HEK293 (cell line): ENCODE data around the gene SLX4.
A peak's percentile ranks its signal among the peaks of the same experiment; 100 is the strongest.

Experiments used
- FEZF1 ChIP-seq: fragments of 450-650 bp; formaldehyde crosslinking; IDR thresholded peaks from 2 replicates; pipeline ENCODE4 v1.5.1; 2016; ENCODE audit warnings: missing biosample characterization, missing genetic modification characterization
- KLF8 ChIP-seq: fragments of 450-650 bp; formaldehyde crosslinking; IDR thresholded peaks from 2 replicates; pipeline ENCODE4 v1.5.1; 2016; ENCODE audit warnings: missing biosample characterization, missing genetic modification characterization
- MYNN ChIP-seq: fragments of 450-650 bp; formaldehyde crosslinking; IDR thresholded peaks from 2 replicates; pipeline ENCODE4 v1.5.1; 2016; ENCODE audit warnings: missing biosample characterization, missing genetic modification characterization, borderline replicate concordance
- RBAK ChIP-seq: fragments of 450-650 bp; formaldehyde crosslinking; IDR thresholded peaks from 2 replicates; pipeline ENCODE4 v1.5.1; 2016; ENCODE audit warnings: missing biosample characterization, missing genetic modification characterization
- SCRT1 ChIP-seq: fragments of 450-650 bp; formaldehyde crosslinking; IDR thresholded peaks from 2 replicates; pipeline ENCODE4 v1.5.1; 2016; ENCODE audit warnings: missing biosample characterization, missing genetic modification characterization, borderline replicate concordance
- ZBTB17 ChIP-seq: fragments of 450-650 bp; formaldehyde crosslinking; IDR thresholded peaks from 2 replicates; pipeline ENCODE4 v1.5.1; 2016; ENCODE audit warnings: missing biosample characterization, missing genetic modification characterization
- ZBTB20 ChIP-seq: fragments of 450-650 bp; formaldehyde crosslinking; IDR thresholded peaks from 2 replicates; pipeline ENCODE4 v1.5.1; 2016; ENCODE audit warnings: missing biosample characterization, missing genetic modification characterization
- ZBTB21 ChIP-seq: fragments of 450-650 bp; formaldehyde crosslinking; IDR thresholded peaks from 2 replicates; pipeline ENCODE4 v1.5.1; 2017; ENCODE audit warnings: missing biosample characterization, missing genetic modification characterization
- ZFP41 ChIP-seq: fragments of 450-650 bp; formaldehyde crosslinking; IDR thresholded peaks from 2 replicates; pipeline ENCODE4 v1.5.1; 2016; ENCODE audit warnings: missing biosample characterization, missing genetic modification characterization, borderline replicate concordance
- ZNF184 ChIP-seq: fragments of 450-650 bp; IDR thresholded peaks from 2 replicates; pipeline ENCODE4 v1.5.1; 2018; ENCODE audit warnings: missing biosample characterization, mild to moderate bottlenecking, missing genetic modification characterization
- ZNF394 ChIP-seq: fragments of 450-650 bp; formaldehyde crosslinking; IDR thresholded peaks from 2 replicates; pipeline ENCODE4 v1.5.1; 2016; ENCODE audit warnings: missing biosample characterization, missing genetic modification characterization, mild to moderate bottlenecking, moderate library complexity, borderline replicate concordance
- ZNF423 ChIP-seq: fragments of 450-650 bp; formaldehyde crosslinking; IDR thresholded peaks from 2 replicates; pipeline ENCODE4 v1.5.1; 2016; ENCODE audit warnings: missing biosample characterization, missing genetic modification characterization
- ZNF473 ChIP-seq: fragments of 450-650 bp; formaldehyde crosslinking; IDR thresholded peaks from 2 replicates; pipeline ENCODE4 v1.5.1; 2017; ENCODE audit warnings: missing biosample characterization, missing genetic modification characterization
- ZNF48 ChIP-seq: fragments of 450-650 bp; formaldehyde crosslinking; IDR thresholded peaks from 2 replicates; pipeline ENCODE4 v1.5.1; 2016; ENCODE audit warnings: missing biosample characterization, missing genetic modification characterization
- ZNF544 ChIP-seq: fragments of 450-650 bp; formaldehyde crosslinking; IDR thresholded peaks from 2 replicates; pipeline ENCODE4 v1.5.0; 2017; ENCODE audit warnings: missing biosample characterization, missing genetic modification characterization
- ZNF610 ChIP-seq: fragments of 450-650 bp; formaldehyde crosslinking; IDR thresholded peaks from 2 replicates; pipeline ENCODE4 v1.5.1; 2016; ENCODE audit warnings: missing biosample characterization, missing genetic modification characterization, borderline replicate concordance
- ZNF776 ChIP-seq: fragments of 450-650 bp; formaldehyde crosslinking; IDR thresholded peaks from 2 replicates; pipeline ENCODE4 v1.5.0; 2017; ENCODE audit warnings: missing biosample characterization, missing genetic modification characterization, borderline replicate concordance
- ZNF792 ChIP-seq: fragments of 450-650 bp; formaldehyde crosslinking; IDR thresholded peaks from 2 replicates; pipeline ENCODE4 v1.5.1; 2016; ENCODE audit warnings: missing biosample characterization, missing genetic modification characterization
- TF ChIP-seq, protein P1 (sequence below): fragments of 450-650 bp; formaldehyde crosslinking; IDR thresholded peaks from 2 replicates; pipeline ENCODE4 v1.5.1; 2016; ENCODE audit warnings: missing biosample characterization, missing genetic modification characterization
- TF ChIP-seq, protein P2 (sequence below): fragments of 450-650 bp; formaldehyde crosslinking; IDR thresholded peaks from 2 replicates; pipeline ENCODE4 v1.5.1; 2016; ENCODE audit warnings: missing biosample characterization, missing genetic modification characterization
- TF ChIP-seq, protein P3 (sequence below): fragments of 450-650 bp; formaldehyde crosslinking; IDR thresholded peaks from 2 replicates; pipeline ENCODE4 v1.5.1; 2016; ENCODE audit warnings: missing biosample characterization, missing genetic modification characterization, borderline replicate concordance
- TF ChIP-seq, protein P4 (sequence below): fragments of 450-650 bp; formaldehyde crosslinking; IDR thresholded peaks from 2 replicates; pipeline ENCODE4 v1.5.1; 2016; ENCODE audit warnings: missing biosample characterization, missing genetic modification characterization
- TF ChIP-seq, protein P5 (sequence below): sonication (generic); formaldehyde crosslinking; IDR thresholded peaks from 2 replicates; pipeline ENCODE4 v1.8.1; 2022; ENCODE audit warnings: mild to moderate bottlenecking, moderate library complexity, missing genetic modification reagents
- TF ChIP-seq, protein P6 (sequence below): fragments of 450-650 bp; formaldehyde crosslinking; IDR thresholded peaks from 2 replicates; pipeline ENCODE4 v1.5.1; 2016; ENCODE audit warnings: missing biosample characterization, missing genetic modification characterization
- TF ChIP-seq, protein P7 (sequence below): fragments of 450-650 bp; formaldehyde crosslinking; optimal IDR thresholded peaks from 2 replicates; pipeline ENCODE3; 2016; ENCODE audit warnings: missing biosample characterization, mild to moderate bottlenecking, missing genetic modification characterization

SLX4 gene

DNA sequence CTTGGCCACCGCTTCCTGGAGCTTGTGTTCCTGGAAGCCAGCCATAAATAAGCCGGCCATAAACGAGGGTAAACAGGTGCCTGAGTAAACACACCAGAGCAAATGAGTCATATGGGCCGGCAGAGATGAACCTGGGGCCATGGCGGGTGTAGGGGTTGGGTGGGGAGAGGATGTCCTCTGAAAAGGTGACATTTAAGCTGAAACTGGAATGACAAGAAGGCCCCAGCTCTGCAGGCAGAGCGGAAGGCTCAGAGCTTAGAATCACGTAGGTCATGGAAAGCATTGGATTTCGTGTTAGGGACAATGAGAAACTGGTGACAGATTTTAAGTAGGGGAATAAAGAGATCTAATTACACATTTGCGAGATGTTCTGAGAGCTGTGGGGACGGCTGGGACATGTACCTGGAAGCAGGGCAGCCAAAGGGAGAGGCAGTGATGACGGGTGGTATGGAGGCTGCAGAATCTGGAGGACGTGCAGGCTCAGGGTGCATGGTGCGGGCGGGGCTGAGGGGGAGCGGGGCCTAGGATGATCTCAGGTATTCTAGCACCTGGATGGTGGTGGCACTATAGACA is 35.0 kb upstream of the SLX4 start (continued):
- TF ChIP-seq ZNF184 (peak; percentile 44; the same call in 1 of the 2 replicates), SCRT1 (peak; percentile 87), ZNF544 (tag by site-specific recombination) (no peak), RBAK (tag by site-specific recombination) (no peak), ZNF610 (no peak), MYNN (no peak), ZNF473 (no peak), ZNF792 (tag by site-specific recombination) (peak; percentile 96), ZBTB17 (tag by site-specific recombination) (peak; percentile 41), ZNF776 (no peak), ZBTB21 (tag by site-specific recombination) (no peak), ZBTB20 (no peak), FEZF1 (no peak), ZFP41 (tag by site-specific recombination) (no peak), ZNF394 (no peak), ZNF48 (no peak), KLF8 (no peak), ZNF423 (tag by site-specific recombination) (no peak)
- TF ChIP-seq, protein P1, sequence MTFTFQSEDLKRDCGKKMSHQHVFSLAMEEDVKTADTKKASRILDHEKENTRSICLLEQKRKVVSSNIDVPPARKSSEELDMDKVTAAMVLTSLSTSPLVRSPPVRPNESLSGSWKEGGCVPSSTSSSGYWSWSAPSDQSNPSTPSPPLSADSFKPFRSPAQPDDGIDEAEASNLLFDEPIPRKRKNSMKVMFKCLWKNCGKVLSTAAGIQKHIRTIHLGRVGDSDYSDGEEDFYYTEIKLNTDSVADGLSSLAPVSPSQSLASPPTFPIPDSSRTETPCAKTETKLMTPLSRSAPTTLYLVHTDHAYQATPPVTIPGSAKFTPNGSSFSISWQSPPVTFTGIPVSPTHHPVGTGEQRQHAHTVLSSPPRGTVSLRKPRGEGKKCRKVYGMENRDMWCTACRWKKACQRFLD: no peak
- TF ChIP-seq, protein P2, sequence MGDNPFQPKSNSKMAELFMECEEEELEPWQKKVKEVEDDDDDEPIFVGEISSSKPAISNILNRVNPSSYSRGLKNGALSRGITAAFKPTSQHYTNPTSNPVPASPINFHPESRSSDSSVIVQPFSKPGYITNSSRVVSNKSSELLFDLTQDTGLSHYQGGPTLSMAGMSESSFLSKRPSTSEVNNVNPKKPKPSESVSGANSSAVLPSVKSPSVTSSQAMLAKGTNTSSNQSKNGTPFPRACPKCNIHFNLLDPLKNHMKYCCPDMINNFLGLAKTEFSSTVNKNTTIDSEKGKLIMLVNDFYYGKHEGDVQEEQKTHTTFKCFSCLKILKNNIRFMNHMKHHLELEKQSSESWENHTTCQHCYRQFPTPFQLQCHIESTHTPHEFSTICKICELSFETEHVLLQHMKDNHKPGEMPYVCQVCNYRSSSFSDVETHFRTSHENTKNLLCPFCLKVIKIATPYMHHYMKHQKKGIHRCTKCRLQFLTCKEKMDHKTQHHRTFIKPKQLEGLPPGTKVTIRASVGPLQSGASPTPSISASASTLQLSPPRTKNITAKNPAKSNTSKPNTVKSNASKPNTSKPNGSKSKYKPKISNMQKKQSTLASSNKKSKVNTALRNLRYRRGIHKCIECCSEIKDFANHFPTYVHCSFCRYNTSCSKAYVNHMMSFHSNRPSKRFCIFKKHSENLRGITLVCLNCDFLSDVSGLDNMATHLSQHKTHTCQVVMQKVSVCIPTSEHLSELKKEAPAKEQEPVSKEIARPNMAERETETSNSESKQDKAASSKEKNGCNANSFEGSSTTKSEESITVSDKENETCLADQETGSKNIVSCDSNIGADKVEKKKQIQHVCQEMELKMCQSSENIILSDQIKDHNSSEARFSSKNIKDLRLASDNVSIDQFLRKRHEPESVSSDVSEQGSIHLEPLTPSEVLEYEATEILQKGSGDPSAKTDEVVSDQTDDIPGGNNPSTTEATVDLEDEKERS: no peak
- TF ChIP-seq, protein P3, sequence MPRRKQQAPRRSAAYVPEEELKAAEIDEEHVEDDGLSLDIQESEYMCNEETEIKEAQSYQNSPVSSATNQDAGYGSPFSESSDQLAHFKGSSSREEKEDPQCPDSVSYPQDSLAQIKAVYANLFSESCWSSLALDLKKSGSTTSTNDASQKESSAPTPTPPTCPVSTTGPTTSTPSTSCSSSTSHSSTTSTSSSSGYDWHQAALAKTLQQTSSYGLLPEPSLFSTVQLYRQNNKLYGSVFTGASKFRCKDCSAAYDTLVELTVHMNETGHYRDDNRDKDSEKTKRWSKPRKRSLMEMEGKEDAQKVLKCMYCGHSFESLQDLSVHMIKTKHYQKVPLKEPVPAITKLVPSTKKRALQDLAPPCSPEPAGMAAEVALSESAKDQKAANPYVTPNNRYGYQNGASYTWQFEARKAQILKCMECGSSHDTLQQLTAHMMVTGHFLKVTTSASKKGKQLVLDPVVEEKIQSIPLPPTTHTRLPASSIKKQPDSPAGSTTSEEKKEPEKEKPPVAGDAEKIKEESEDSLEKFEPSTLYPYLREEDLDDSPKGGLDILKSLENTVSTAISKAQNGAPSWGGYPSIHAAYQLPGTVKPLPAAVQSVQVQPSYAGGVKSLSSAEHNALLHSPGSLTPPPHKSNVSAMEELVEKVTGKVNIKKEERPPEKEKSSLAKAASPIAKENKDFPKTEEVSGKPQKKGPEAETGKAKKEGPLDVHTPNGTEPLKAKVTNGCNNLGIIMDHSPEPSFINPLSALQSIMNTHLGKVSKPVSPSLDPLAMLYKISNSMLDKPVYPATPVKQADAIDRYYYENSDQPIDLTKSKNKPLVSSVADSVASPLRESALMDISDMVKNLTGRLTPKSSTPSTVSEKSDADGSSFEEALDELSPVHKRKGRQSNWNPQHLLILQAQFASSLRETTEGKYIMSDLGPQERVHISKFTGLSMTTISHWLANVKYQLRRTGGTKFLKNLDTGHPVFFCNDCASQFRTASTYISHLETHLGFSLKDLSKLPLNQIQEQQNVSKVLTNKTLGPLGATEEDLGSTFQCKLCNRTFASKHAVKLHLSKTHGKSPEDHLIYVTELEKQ (tag by site-specific recombination): 0 out of 2 replicates have a peak, but pooled peaks have one; percentile 8
- TF ChIP-seq, protein P4, sequence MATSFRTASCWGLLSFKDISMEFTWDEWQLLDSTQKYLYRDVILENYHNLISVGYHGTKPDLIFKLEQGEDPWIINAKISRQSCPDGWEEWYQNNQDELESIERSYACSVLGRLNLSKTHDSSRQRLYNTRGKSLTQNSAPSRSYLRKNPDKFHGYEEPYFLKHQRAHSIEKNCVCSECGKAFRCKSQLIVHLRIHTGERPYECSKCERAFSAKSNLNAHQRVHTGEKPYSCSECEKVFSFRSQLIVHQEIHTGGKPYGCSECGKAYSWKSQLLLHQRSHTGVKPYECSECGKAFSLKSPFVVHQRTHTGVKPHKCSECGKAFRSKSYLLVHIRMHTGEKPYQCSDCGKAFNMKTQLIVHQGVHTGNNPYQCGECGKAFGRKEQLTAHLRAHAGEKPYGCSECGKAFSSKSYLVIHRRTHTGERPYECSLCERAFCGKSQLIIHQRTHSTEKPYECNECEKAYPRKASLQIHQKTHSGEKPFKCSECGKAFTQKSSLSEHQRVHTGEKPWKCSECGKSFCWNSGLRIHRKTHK (tag by site-specific recombination): no peak
- TF ChIP-seq, protein P5, sequence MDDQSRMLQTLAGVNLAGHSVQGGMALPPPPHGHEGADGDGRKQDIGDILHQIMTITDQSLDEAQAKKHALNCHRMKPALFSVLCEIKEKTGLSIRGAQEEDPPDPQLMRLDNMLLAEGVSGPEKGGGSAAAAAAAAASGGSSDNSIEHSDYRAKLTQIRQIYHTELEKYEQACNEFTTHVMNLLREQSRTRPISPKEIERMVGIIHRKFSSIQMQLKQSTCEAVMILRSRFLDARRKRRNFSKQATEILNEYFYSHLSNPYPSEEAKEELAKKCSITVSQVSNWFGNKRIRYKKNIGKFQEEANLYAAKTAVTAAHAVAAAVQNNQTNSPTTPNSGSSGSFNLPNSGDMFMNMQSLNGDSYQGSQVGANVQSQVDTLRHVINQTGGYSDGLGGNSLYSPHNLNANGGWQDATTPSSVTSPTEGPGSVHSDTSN (CRISPR knock-in tag): no peak
- TF ChIP-seq, protein P6, sequence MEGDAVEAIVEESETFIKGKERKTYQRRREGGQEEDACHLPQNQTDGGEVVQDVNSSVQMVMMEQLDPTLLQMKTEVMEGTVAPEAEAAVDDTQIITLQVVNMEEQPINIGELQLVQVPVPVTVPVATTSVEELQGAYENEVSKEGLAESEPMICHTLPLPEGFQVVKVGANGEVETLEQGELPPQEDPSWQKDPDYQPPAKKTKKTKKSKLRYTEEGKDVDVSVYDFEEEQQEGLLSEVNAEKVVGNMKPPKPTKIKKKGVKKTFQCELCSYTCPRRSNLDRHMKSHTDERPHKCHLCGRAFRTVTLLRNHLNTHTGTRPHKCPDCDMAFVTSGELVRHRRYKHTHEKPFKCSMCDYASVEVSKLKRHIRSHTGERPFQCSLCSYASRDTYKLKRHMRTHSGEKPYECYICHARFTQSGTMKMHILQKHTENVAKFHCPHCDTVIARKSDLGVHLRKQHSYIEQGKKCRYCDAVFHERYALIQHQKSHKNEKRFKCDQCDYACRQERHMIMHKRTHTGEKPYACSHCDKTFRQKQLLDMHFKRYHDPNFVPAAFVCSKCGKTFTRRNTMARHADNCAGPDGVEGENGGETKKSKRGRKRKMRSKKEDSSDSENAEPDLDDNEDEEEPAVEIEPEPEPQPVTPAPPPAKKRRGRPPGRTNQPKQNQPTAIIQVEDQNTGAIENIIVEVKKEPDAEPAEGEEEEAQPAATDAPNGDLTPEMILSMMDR (tag by site-specific recombination): no peak
- TF ChIP-seq, protein P7, sequence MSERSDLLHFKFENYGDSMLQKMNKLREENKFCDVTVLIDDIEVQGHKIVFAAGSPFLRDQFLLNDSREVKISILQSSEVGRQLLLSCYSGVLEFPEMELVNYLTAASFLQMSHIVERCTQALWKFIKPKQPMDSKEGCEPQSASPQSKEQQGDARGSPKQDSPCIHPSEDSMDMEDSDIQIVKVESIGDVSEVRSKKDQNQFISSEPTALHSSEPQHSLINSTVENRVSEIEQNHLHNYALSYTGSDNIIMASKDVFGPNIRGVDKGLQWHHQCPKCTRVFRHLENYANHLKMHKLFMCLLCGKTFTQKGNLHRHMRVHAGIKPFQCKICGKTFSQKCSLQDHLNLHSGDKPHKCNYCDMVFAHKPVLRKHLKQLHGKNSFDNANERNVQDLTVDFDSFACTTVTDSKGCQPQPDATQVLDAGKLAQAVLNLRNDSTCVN: no peak
